ENCODE results near the gene ACAD9. TPM values are rescaled to one million over a fixed set of nuclear protein-coding genes. Genes with fewer than 3 reads are reported as not detected.

ACAD9 gene
- total and polyA plus RNA-seq, 10 of the 15 experiments (the other 5 are each of a cell fraction or from before 2014, with no cell fraction given): 12.7 to 63.1 (median 43.7) TPM

DNA sequence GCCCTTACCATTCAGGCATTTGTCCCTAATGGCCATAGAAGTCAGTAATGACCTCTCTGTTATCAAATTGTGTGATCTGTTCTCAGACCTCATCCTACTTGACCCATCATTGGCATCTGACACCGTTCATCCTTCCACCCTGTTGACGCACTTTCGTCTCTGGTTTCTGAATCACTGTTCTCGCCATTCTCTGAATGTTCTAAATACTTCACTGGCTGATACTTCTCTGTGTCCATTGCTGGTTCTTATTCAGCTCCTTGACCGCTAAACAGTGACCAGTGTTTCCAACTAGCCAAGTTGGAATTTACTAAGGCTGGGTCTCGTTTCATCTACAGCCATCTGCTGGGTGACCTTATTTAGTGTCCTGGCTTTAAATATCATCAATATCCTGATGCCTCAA, 2.2 kb downstream of the ACAD9 start (continued):
- TF ChIP-seq EZH2 (IDR thresholded peaks at IDR 0.05; ENCODE audit: borderline replicate concordance, control insufficient read depth, low read depth, low read length) (no peak), NR2C2 (IDR thresholded peaks at IDR 0.05; ENCODE audit: borderline replicate concordance, control insufficient read depth, insufficient read length, low read depth) (no peak), BHLHE40 (IDR thresholded peaks at IDR 0.05; ENCODE audit: borderline replicate concordance in 1 of 2, low read depth in 2 of 2, low read length in 1 of 2) (no peak), RUNX3 (IDR thresholded peaks at IDR 0.05; ENCODE audit: low read length) (no peak), MEF2A (IDR thresholded peaks at IDR 0.05; ENCODE audit: insufficient read depth, low read depth, low read length) (no peak)
- TF ChIP-seq, protein P1, sequence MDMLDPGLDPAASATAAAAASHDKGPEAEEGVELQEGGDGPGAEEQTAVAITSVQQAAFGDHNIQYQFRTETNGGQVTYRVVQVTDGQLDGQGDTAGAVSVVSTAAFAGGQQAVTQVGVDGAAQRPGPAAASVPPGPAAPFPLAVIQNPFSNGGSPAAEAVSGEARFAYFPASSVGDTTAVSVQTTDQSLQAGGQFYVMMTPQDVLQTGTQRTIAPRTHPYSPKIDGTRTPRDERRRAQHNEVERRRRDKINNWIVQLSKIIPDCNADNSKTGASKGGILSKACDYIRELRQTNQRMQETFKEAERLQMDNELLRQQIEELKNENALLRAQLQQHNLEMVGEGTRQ (IDR thresholded peaks at IDR 0.05; ENCODE audit: borderline replicate concordance, low read depth, low read length): no peak

DNA sequence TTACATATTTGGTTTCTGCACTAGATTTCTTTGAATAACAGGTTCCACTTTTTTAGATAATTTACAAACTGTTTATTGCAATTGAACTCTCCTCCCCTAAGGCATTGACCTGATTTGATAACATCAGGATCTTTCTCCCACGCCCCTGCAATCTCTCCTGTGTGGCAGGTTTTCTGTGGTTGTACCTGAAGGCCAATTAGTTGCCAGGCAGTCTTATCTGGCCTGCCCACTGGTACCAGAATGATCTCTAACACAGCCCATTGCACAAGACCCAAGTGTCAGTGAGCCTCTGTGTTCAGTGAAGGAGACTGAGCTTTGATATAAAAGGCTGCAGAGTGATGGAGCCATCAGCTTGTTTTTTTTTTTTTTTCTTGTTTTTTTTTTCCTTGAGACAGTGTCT, 3.3 kb downstream of the ACAD9 start:
- no peaks in the 10 kb centered on the region for H4K20me1 ChIP-seq (ENCODE audit: control insufficient read depth, insufficient read depth)
- WGBS (ENCODE audit: insufficient coverage, insufficient replicate concordance, low lambda C conversion rate, missing lambda C conversion rate): 100% methylated on average over 1 of the region's 1 CpG
- intact Hi-C loops (cut with micrococcal nuclease; ENCODE audit: unreplicated experiment) (no loop called here), in situ Hi-C loops (cut with MboI) (no loop called here)
- H3K27me3 ChIP-seq (replicated peaks in 1 of 2; ENCODE audit: control insufficient read depth in 2 of 2, insufficient read depth in 2 of 2, low read length in 1 of 2): no peaks in the 10 kb centered on the region
- TF ChIP-seq, protein P2, sequence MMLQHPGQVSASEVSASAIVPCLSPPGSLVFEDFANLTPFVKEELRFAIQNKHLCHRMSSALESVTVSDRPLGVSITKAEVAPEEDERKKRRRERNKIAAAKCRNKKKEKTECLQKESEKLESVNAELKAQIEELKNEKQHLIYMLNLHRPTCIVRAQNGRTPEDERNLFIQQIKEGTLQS (IDR thresholded peaks at IDR 0.05; ENCODE audit: borderline replicate concordance, extremely low read depth, low read depth, low read length): no peak
- TF ChIP-seq JUND (IDR thresholded peaks at IDR 0.05; ENCODE audit: low read depth, low read length) (no peak), RUNX3 (IDR thresholded peaks at IDR 0.05; ENCODE audit: low read length) (no peak), DPF2 (IDR thresholded peaks at IDR 0.05) (no peak), RB1 (IDR thresholded peaks at IDR 0.05; ENCODE audit: borderline replicate concordance) (no peak), SUPT20H (IDR thresholded peaks at IDR 0.05; ENCODE audit: borderline replicate concordance, control insufficient read depth, low read depth, low read length) (no peak), IRF4 (IDR thresholded peaks at IDR 0.05; ENCODE audit: low read depth, low read length) (no peak), FOS (IDR thresholded peaks at IDR 0.05; ENCODE audit: borderline replicate concordance, extremely low read depth, insufficient read length) (no peak), POLR2A (IDR thresholded peaks at IDR 0.05; ENCODE audit: low read depth, low read length) (no peak), SRF (IDR thresholded peaks at IDR 0.05; ENCODE audit: low read depth in 2 of 2, low read length in 2 of 2) (no peak), ZBED1 (IDR thresholded peaks at IDR 0.05; ENCODE audit: borderline replicate concordance) (no peak), BMI1 (IDR thresholded peaks at IDR 0.05; ENCODE audit: borderline replicate concordance) (no peak), NBN (IDR thresholded peaks at IDR 0.05) (no peak)
- H3K9me3 ChIP-seq (replicated peaks; ENCODE audit: control insufficient read depth, insufficient read depth, low read length): no peaks in the 10 kb centered on the region
- SMC1A ChIA-PET (ENCODE audit: uncharacterized antibody, unreplicated experiment): interaction anchor here (0.6 kb wide), 1 partner anchor 12 kb away, joined by 4 read pairs; no protein-coding TSS in a partner anchor
- no peak overlapping the region for H2AFZ ChIP-seq (ENCODE audit: control insufficient read depth, low read depth, low read length)
- H3K27ac ChIP-seq (ENCODE audit: control insufficient read depth, insufficient read depth): no peak overlapping the region
- peaks cover 58% of the 10 kb centered on the region for H3K79me2 ChIP-seq (ENCODE audit: control insufficient read depth, insufficient read depth, low read length)
- no peak overlapping the region for H3K9ac ChIP-seq (ENCODE audit: control insufficient read depth, insufficient read depth, low read length)
- ATAC-seq: no peak
- H3K4me1 ChIP-seq (ENCODE audit: control insufficient read depth, insufficient read depth, low read length): peaks cover 15% of the 10 kb centered on the region
- no TSS peak for BruUV-seq (replicated peaks)
- H3K4me3 ChIP-seq: no peak overlapping the region
- CTCF ChIA-PET: interaction anchor here (0.9 kb wide), 1 partner anchor 202 kb away, joined by 3 read pairs; no protein-coding TSS in a partner anchor
- no peak for FAIRE-seq
- RAD21 ChIA-PET (ENCODE audit: unreplicated experiment): no interaction called here
- peaks cover 0 to 2% of the 10 kb centered on the region in 2 experiments; a peak in 3 of 4 replicates for H3K36me3 ChIP-seq (ENCODE audit: control insufficient read depth in 2 of 2, insufficient read depth in 2 of 2, low read length in 1 of 2)
- H3K4me2 ChIP-seq (ENCODE audit: control insufficient read depth, insufficient read depth): 0 out of 2 replicates have a peak overlapping the region, but pooled peaks have one; percentile 22
- POLR2A ChIA-PET: interaction anchor here (0.6 kb wide), 2 partner anchors 274 to 1129 kb away, joined by 3 to 5 read pairs; no protein-coding TSS in a partner anchor
- DNase-seq (ENCODE audit: low read depth, low spot score): no peak

All from GM12878 (cell line).